Erythroblast (primary cell): ENCODE measurements around the gene TPM2.

Source experiments
- GATA1 ChIP-seq: IDR thresholded peaks from 2 replicates; pipeline ENCODE4 v1.6.1; 2011; ENCODE audit warnings: low read depth, mild to moderate bottlenecking, control low read depth, low read length, moderate library complexity
- POLR2A ChIP-seq: IDR thresholded peaks from 2 replicates; pipeline ENCODE4 v1.6.1; 2011; ENCODE audit warnings: mild to moderate bottlenecking, low read length

DNA sequence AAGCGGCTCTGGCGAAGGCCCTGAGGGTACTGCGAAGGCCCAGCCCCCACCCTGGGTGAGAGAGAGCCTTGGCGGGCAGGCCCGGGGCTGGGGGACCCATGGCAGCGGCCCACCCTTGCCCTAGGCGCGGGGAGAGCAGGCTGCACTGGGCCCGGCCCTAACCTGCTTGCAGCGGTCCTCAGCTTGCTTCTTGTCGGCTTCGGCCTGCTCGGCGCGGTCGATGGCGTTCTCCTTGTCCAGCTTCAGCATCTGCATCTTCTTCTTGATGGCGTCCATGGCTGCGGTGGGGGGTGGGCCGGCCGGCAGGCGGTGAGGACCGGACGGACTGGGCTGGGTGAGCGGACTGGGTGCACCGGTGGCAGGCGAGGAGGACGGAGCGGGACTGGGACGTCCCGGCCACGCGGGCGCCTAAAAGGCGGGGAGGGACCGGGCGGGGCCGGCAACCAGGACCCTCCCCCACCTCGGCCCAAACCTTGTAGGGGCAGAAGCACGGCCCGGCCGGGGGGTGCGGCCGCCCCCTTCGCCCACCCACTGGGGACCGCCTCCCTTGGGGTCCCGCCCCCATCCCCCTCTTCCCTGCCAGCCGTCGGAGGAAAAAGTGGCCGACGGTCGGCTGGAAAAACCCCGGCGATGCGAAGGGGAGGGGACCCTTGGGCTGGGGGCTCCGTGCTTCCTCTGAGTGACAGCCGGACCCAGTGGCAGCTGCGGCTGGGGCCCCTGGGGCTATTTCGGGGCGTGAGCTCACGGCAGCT is at the start of gene TPM2:
- TF ChIP-seq POLR2A (no peak), GATA1 (no peak)
